ENCODE data around the gene COLEC12. TPM values are rescaled to one million over a fixed set of nuclear protein-coding genes. Genes with fewer than 3 reads are reported as not detected.

COLEC12 gene
- total RNA-seq, 3 donors from 2014 or later (not counting 1 experiment from before 2014, with no cell fraction given) = not detected

DNA sequence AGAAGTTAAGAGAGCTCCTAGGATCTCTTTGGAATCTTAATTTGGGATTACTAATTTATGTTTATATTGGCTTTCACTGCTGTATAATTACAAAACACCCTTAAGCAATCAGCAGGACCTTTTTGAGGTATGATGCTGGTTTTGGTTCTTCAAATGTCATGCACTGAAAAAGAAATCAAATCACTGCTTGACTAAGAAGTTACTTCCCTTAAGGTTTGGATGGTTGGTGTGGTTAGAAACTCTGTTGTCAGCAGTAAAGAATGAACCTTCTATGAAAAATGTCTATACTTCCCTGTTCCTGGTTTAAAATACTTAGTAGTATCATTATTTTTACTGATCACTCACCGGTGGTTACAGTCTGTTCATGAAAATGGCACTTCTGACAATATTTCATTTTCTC, 5.5 kb downstream of the COLEC12 start:
- no peaks in the 10 kb centered on the region for H3K36me3 Mint-ChIP-seq
- peaks cover 16 to 22% of the 10 kb centered on the region in 2 donors for H3K27me3 Mint-ChIP-seq (ENCODE audit: low read depth in 2 of 2)
- intact Hi-C loops (cut with micrococcal nuclease) = no loop called here
- H3K27ac Mint-ChIP-seq = no peak overlapping the region
- no peaks in the 10 kb centered on the region for H3K36me3 ChIP-seq (ENCODE audit: control insufficient read depth, insufficient read depth, low read length)
- H3K9me3 Mint-ChIP-seq = no peaks in the 10 kb centered on the region
- no peaks in the 10 kb centered on the region for H3K9me3 ChIP-seq (ENCODE audit: control insufficient read depth, insufficient read depth, low read length)
- DNase-seq = no peak
- H3K4me3 Mint-ChIP-seq = no peak overlapping the region
- no peaks in the 10 kb centered on the region for H3K4me1 Mint-ChIP-seq
- TF ChIP-seq CTCF (IDR thresholded peaks at IDR 0.05) = no peak
- peaks cover 10% of the 10 kb centered on the region for H3K27me3 ChIP-seq (ENCODE audit: control insufficient read depth, insufficient read depth, low read length)
- H3K4me3 ChIP-seq (ENCODE audit: low read length) = no peak overlapping the region
- H3K27ac ChIP-seq (ENCODE audit: low read length) = no peak overlapping the region
- H3K4me1 ChIP-seq (ENCODE audit: control insufficient read depth, insufficient read depth, low read length) = peaks cover 4% of the 10 kb centered on the region
- ATAC-seq = no peak
- whole genome bisulfite sequencing (ENCODE audit: insufficient coverage) = 100% methylated on average over 1 of the region's 1 CpG

DNA sequence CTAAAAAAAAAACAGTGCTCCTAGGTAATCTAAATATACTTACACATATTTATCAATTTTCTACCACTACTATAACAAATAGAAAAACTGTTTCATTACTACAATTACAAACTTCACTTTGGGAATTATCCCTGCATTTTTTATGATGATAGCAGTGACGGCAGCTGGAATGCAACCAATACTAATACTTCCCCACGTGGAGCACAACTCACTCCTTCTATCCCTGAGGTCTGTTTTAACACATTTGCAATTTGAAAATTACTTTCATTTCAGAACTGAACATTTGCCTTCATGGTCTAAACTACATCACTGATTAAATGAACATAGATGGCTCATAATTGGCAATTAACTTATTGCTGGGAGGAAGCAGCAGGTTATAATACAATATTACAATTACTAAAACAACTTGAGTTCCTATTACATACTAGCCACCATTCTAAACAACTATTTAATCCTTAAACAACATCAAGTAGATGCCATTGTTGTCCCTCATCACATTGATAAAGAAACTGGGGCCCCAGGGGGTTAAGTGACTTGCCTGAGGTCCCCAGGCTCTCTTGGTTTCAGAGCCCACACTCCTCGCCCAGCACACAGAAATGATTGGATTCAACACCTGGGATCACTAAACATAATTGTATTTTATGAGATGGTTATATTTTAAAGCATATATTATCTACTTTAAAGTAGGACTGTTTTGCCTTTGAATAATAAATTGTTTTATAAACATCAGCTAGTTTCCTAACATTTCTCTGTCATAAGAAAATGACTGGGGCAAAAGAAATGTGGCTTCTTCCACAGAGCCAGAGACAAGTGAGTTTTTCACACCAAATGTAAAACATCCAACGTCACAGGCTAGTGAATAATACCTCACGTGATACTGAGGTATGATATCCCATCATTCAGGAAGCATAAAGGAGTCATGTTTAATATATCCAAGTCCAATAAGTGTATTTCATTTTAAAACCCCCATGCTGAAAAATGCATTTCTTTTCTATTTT, 6.2 kb downstream of the COLEC12 start:
- no peaks in the 10 kb centered on the region for H3K4me1 Mint-ChIP-seq
- no peak for TF ChIP-seq CTCF (IDR thresholded peaks at IDR 0.05)
- Histone ChIP-seq H3K4me1 (ENCODE audit: control insufficient read depth, insufficient read depth, low read length) (no peaks in the 10 kb centered on the region), H3K27ac (ENCODE audit: low read length) (no peak overlapping the region), H3K27me3 (ENCODE audit: control insufficient read depth, insufficient read depth, low read length) (peaks cover 5% of the 10 kb centered on the region), H3K36me3 (ENCODE audit: control insufficient read depth, insufficient read depth, low read length) (no peaks in the 10 kb centered on the region), H3K4me3 (ENCODE audit: low read length) (no peak overlapping the region), H3K9me3 (ENCODE audit: control insufficient read depth, insufficient read depth, low read length) (no peaks in the 10 kb centered on the region)
- WGBS (ENCODE audit: insufficient coverage) = 99% methylated on average over 4 of the region's 5 CpGs
- intact Hi-C loops (cut with micrococcal nuclease) = no loop called here
- DNase-seq (no peak), ATAC-seq (no peak)
- H3K27me3 Mint-ChIP-seq (ENCODE audit: low read depth in 2 of 2) = peaks cover 15 to 20% of the 10 kb centered on the region in 2 donors
- H3K27ac Mint-ChIP-seq = no peak overlapping the region
- H3K36me3 Mint-ChIP-seq = no peaks in the 10 kb centered on the region
- H3K4me3 Mint-ChIP-seq = no peak overlapping the region
- H3K9me3 Mint-ChIP-seq = no peaks in the 10 kb centered on the region

DNA sequence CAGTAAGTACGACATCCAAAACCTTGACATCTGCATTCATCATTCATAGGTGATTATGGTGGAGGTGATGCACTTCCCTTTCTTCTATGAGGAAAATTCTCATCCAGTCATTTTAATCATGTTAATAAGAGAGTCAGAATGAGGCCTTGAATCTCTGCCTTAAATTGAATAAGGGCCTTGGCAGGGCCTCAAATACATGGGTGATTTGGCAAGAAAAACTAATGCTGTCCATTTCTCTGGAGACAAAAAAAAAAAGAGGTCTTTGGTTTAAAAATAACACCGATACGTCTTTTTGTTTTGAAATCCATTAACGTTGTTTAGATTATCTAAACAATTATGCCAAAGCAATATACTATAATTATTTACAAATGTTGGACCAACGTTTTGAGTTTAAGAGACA, 8.1 kb downstream of the COLEC12 start:
- Mint-ChIP-seq H3K4me3 (no peak overlapping the region), H3K9me3 (no peaks in the 10 kb centered on the region)
- 48% methylated on average over 2 of the region's 5 CpGs for WGBS (ENCODE audit: insufficient coverage)

More for the DNA sequence above, 8.1 kb downstream of the COLEC12 start:
- Mint-ChIP-seq H3K36me3 (no peaks in the 10 kb centered on the region), H3K27me3 (ENCODE audit: low read depth in 2 of 2) (peaks cover 8 to 19% of the 10 kb centered on the region in 2 donors), H3K27ac (no peak overlapping the region), H3K4me1 (no peaks in the 10 kb centered on the region)
- Histone ChIP-seq H3K4me3 (ENCODE audit: low read length) (no peak overlapping the region), H3K27ac (ENCODE audit: low read length) (no peak overlapping the region), H3K27me3 (ENCODE audit: control insufficient read depth, insufficient read depth, low read length) (no peaks in the 10 kb centered on the region), H3K36me3 (ENCODE audit: control insufficient read depth, insufficient read depth, low read length) (no peaks in the 10 kb centered on the region), H3K9me3 (ENCODE audit: control insufficient read depth, insufficient read depth, low read length) (no peaks in the 10 kb centered on the region), H3K4me1 (ENCODE audit: control insufficient read depth, insufficient read depth, low read length) (no peaks in the 10 kb centered on the region)
- DNase-seq (no peak), ATAC-seq (no peak)
- intact Hi-C loops (cut with micrococcal nuclease) = no loop called here
- no peak for TF ChIP-seq CTCF (IDR thresholded peaks at IDR 0.05)
